ENCODE results near the gene ANKK1.

The ANKK1 gene

GRCh38 chr11:113373306-113373705, 14.3 kb upstream of the ANKK1 start:
- no peak overlapping the region for H3K4me2 ChIP-seq
- no peaks in the 10 kb centered on the region for H4K20me1 ChIP-seq (ENCODE audit: insufficient read depth)

GRCh38 chr11:113373981-113374560, 13.5 kb upstream of the ANKK1 start:
- Histone ChIP-seq H3K9ac (no peak overlapping the region), H3K27ac (no peak overlapping the region), H3K27me3 (ENCODE audit: insufficient read depth, low read depth) (no peaks in the 10 kb centered on the region), H2AFZ (ENCODE audit: low read depth) (no peak overlapping the region), H3K4me2 (no peak overlapping the region), H3K4me1 (ENCODE audit: low read depth, poor library complexity, severe bottlenecking) (no peaks in the 10 kb centered on the region), H3K4me3 (IDR thresholded peaks at IDR 0.05; ENCODE audit: insufficient read depth, low read depth, low read length) (no peak overlapping the region), H3K36me3 (ENCODE audit: insufficient read depth) (no peaks in the 10 kb centered on the region), H3K79me2 (ENCODE audit: insufficient read depth, low read depth) (no peaks in the 10 kb centered on the region), H4K20me1 (ENCODE audit: insufficient read depth) (no peaks in the 10 kb centered on the region)
- TF ChIP-seq CTCF (conservative IDR thresholded peaks at IDR 0.05; ENCODE audit: low read depth, low read length): no peak

More at GRCh38 chr11:113373306-113373705, 14.3 kb upstream of the ANKK1 start:
- H3K27me3 ChIP-seq (ENCODE audit: insufficient read depth, low read depth): no peaks in the 10 kb centered on the region
- no peak overlapping the region for H3K27ac ChIP-seq
- no peak overlapping the region for H3K9ac ChIP-seq
- no peaks in the 10 kb centered on the region for H3K79me2 ChIP-seq (ENCODE audit: insufficient read depth, low read depth)
- no peak for TF ChIP-seq CTCF (conservative IDR thresholded peaks at IDR 0.05; ENCODE audit: low read depth, low read length)
- no peak overlapping the region for H3K4me3 ChIP-seq (IDR thresholded peaks at IDR 0.05; ENCODE audit: insufficient read depth, low read depth, low read length)
- H3K36me3 ChIP-seq (ENCODE audit: insufficient read depth): no peaks in the 10 kb centered on the region
- H3K4me1 ChIP-seq (ENCODE audit: low read depth, poor library complexity, severe bottlenecking): no peaks in the 10 kb centered on the region
- no peak overlapping the region for H2AFZ ChIP-seq (ENCODE audit: low read depth)

GRCh38 chr11:113375402-113375801, 12.2 kb upstream of the ANKK1 start:
- Histone ChIP-seq H3K9ac (no peak overlapping the region), H3K4me2 (no peak overlapping the region), H3K27me3 (ENCODE audit: insufficient read depth, low read depth) (no peaks in the 10 kb centered on the region), H3K79me2 (ENCODE audit: insufficient read depth, low read depth) (no peaks in the 10 kb centered on the region), H3K4me3 (IDR thresholded peaks at IDR 0.05; ENCODE audit: insufficient read depth, low read depth, low read length) (no peak overlapping the region), H3K36me3 (ENCODE audit: insufficient read depth) (no peaks in the 10 kb centered on the region), H2AFZ (ENCODE audit: low read depth) (no peak overlapping the region), H3K27ac (no peak overlapping the region), H3K4me1 (ENCODE audit: low read depth, poor library complexity, severe bottlenecking) (no peaks in the 10 kb centered on the region), H4K20me1 (ENCODE audit: insufficient read depth) (no peaks in the 10 kb centered on the region)
- no peak for TF ChIP-seq CTCF (conservative IDR thresholded peaks at IDR 0.05; ENCODE audit: low read depth, low read length)

- Histone ChIP-seq H3K4me2 (no peak overlapping the region), H4K20me1 (ENCODE audit: insufficient read depth) (no peaks in the 10 kb centered on the region), H3K27ac (no peak overlapping the region), H2AFZ (ENCODE audit: low read depth) (no peak overlapping the region), H3K36me3 (ENCODE audit: insufficient read depth) (no peaks in the 10 kb centered on the region), H3K4me1 (ENCODE audit: low read depth, poor library complexity, severe bottlenecking) (no peaks in the 10 kb centered on the region), H3K27me3 (ENCODE audit: insufficient read depth, low read depth) (no peaks in the 10 kb centered on the region), H3K9ac (no peak overlapping the region), H3K79me2 (ENCODE audit: insufficient read depth, low read depth) (no peaks in the 10 kb centered on the region), H3K4me3 (IDR thresholded peaks at IDR 0.05; ENCODE audit: insufficient read depth, low read depth, low read length) (no peak overlapping the region)
- TF ChIP-seq CTCF (conservative IDR thresholded peaks at IDR 0.05; ENCODE audit: low read depth, low read length): no peak
Observed at GRCh38 chr11:113376156-113376555, 11.4 kb upstream of the ANKK1 start.

Data from KMS-11 (cell line).